ENCODE results near the gene CST4.

Gene CST4

GRCh38 chr20:23670361-23670760 lies 18.5 kb downstream of the CST4 start:
- no peak for DNase-seq (ENCODE audit: low read depth)
- no peak for TF ChIP-seq CTCF (conservative IDR thresholded peaks at IDR 0.05; ENCODE audit: low read depth, low read length)
- H3K4me3 ChIP-seq (ENCODE audit: low read depth, low read length) = no peak overlapping the region

- TF ChIP-seq CTCF (conservative IDR thresholded peaks at IDR 0.05; ENCODE audit: low read depth, low read length) = no peak
- no peak for DNase-seq (ENCODE audit: low read depth)
- H3K4me3 ChIP-seq (ENCODE audit: low read depth, low read length) = no peak overlapping the region
Observed at GRCh38 chr20:23669866-23670265, 19.0 kb downstream of the CST4 start.

GRCh38 chr20:23669327-23669726 lies 19.5 kb downstream of the CST4 start:
- H3K4me3 ChIP-seq (ENCODE audit: low read depth, low read length) = no peak overlapping the region
- no peak for DNase-seq (ENCODE audit: low read depth)
- TF ChIP-seq CTCF (conservative IDR thresholded peaks at IDR 0.05; ENCODE audit: low read depth, low read length) = no peak

- H3K4me3 ChIP-seq (ENCODE audit: low read depth, low read length) = no peak overlapping the region
- DNase-seq (ENCODE audit: low read depth) = peak; percentile 77
- TF ChIP-seq CTCF (conservative IDR thresholded peaks at IDR 0.05; ENCODE audit: low read depth, low read length) = peak; percentile 81
Observed at GRCh38 chr20:23668477-23668951, 20.3 kb downstream of the CST4 start.

GRCh38 chr20:23667666-23668065 lies 21.2 kb downstream of the CST4 start:
- no peak overlapping the region for H3K4me3 ChIP-seq (ENCODE audit: low read depth, low read length)
- no peak for TF ChIP-seq CTCF (conservative IDR thresholded peaks at IDR 0.05; ENCODE audit: low read depth, low read length)
- no peak for DNase-seq (ENCODE audit: low read depth)

GRCh38 chr20:23666698-23667097 lies 22.1 kb downstream of the CST4 start:
- H3K4me3 ChIP-seq (ENCODE audit: low read depth, low read length) = no peak overlapping the region
- DNase-seq (ENCODE audit: low read depth) = no peak
- no peak for TF ChIP-seq CTCF (conservative IDR thresholded peaks at IDR 0.05; ENCODE audit: low read depth, low read length)

- DNase-seq (ENCODE audit: low read depth) = peak; percentile 46
- peak; percentile 62 for TF ChIP-seq CTCF (conservative IDR thresholded peaks at IDR 0.05; ENCODE audit: low read depth, low read length)
- no peak overlapping the region for H3K4me3 ChIP-seq (ENCODE audit: low read depth, low read length)
Observed at GRCh38 chr20:23666189-23666588, 22.6 kb downstream of the CST4 start.

Data from choroid plexus epithelial cell (primary cell).